ENCODE data around the gene GJA1.

GJA1 gene

GRCh38 chr6:121465101-121465500 is 29.7 kb downstream of the GJA1 start:
- DNase-seq, result no peak
- no peak overlapping the region for H3K27ac Mint-ChIP-seq
- no peak overlapping the region for H3K4me3 Mint-ChIP-seq
- H3K27me3 Mint-ChIP-seq (ENCODE audit: low read depth, poor library complexity), result no peaks in the 10 kb centered on the region
- no peaks in the 10 kb centered on the region for H3K9me3 Mint-ChIP-seq
- no peak for TF ChIP-seq CTCF (IDR thresholded peaks at IDR 0.05)
- H3K4me1 Mint-ChIP-seq, result no peaks in the 10 kb centered on the region
- H3K36me3 Mint-ChIP-seq (ENCODE audit: low read depth), result no peaks in the 10 kb centered on the region

- no peaks in the 10 kb centered on the region for H3K27me3 Mint-ChIP-seq (ENCODE audit: low read depth, poor library complexity)
- H3K9me3 Mint-ChIP-seq, result no peaks in the 10 kb centered on the region
- DNase-seq, result no peak
- no peak for TF ChIP-seq CTCF (IDR thresholded peaks at IDR 0.05)
- no peaks in the 10 kb centered on the region for H3K4me1 Mint-ChIP-seq
- no peaks in the 10 kb centered on the region for H3K36me3 Mint-ChIP-seq (ENCODE audit: low read depth)
- H3K27ac Mint-ChIP-seq, result no peak overlapping the region
- H3K4me3 Mint-ChIP-seq, result no peak overlapping the region
Measured at GRCh38 chr6:121479486-121480098, 44.1 kb downstream of the GJA1 start.

GRCh38 chr6:121480099-121480713 is 44.8 kb downstream of the GJA1 start:
- no peaks in the 10 kb centered on the region for H3K9me3 Mint-ChIP-seq
- peak overlapping the region; percentile 69 for H3K27ac Mint-ChIP-seq
- H3K4me3 Mint-ChIP-seq, result no peak overlapping the region
- no peak for DNase-seq
- no peaks in the 10 kb centered on the region for H3K27me3 Mint-ChIP-seq (ENCODE audit: low read depth, poor library complexity)
- H3K4me1 Mint-ChIP-seq, result peaks cover 5% of the 10 kb centered on the region
- H3K36me3 Mint-ChIP-seq (ENCODE audit: low read depth), result no peaks in the 10 kb centered on the region
- TF ChIP-seq CTCF (IDR thresholded peaks at IDR 0.05), result no peak

GRCh38 chr6:121482004-121482693 is 46.7 kb downstream of the GJA1 start:
- no peak for TF ChIP-seq CTCF (IDR thresholded peaks at IDR 0.05)
- H3K4me1 Mint-ChIP-seq, result peaks cover 9% of the 10 kb centered on the region
- H3K36me3 Mint-ChIP-seq (ENCODE audit: low read depth), result no peaks in the 10 kb centered on the region
- H3K27ac Mint-ChIP-seq, result no peak overlapping the region
- H3K27me3 Mint-ChIP-seq (ENCODE audit: low read depth, poor library complexity), result no peaks in the 10 kb centered on the region
- H3K9me3 Mint-ChIP-seq, result no peaks in the 10 kb centered on the region
- DNase-seq, result no peak
- H3K4me3 Mint-ChIP-seq, result no peak overlapping the region

GRCh38 chr6:121482751-121483150 is 47.3 kb downstream of the GJA1 start:
- Mint-ChIP-seq H3K36me3 (ENCODE audit: low read depth) (no peaks in the 10 kb centered on the region), H3K9me3 (no peaks in the 10 kb centered on the region), H3K4me1 (peaks cover 9% of the 10 kb centered on the region), H3K27ac (no peak overlapping the region), H3K27me3 (ENCODE audit: low read depth, poor library complexity) (no peaks in the 10 kb centered on the region), H3K4me3 (no peak overlapping the region)
- DNase-seq, result no peak
- TF ChIP-seq CTCF (IDR thresholded peaks at IDR 0.05), result no peak
